GM19397 (cell line): ENCODE measurements around the gene NRG3.
"Not testable (repeated sequence)": the region's sequence is repeated elsewhere in the genome, so short reads cannot be mapped to it uniquely, and the experiment has no call there.

Experiments used
- ATAC-seq: cut with Tn5 transposase; IDR thresholded peaks from one replicate; pipeline ENCODE4 v1.9.1; 2021; ENCODE audit warnings: mild to moderate bottlenecking, moderate library complexity; ENCODE audit not compliant: unreplicated experiment

Gene NRG3

DNA sequence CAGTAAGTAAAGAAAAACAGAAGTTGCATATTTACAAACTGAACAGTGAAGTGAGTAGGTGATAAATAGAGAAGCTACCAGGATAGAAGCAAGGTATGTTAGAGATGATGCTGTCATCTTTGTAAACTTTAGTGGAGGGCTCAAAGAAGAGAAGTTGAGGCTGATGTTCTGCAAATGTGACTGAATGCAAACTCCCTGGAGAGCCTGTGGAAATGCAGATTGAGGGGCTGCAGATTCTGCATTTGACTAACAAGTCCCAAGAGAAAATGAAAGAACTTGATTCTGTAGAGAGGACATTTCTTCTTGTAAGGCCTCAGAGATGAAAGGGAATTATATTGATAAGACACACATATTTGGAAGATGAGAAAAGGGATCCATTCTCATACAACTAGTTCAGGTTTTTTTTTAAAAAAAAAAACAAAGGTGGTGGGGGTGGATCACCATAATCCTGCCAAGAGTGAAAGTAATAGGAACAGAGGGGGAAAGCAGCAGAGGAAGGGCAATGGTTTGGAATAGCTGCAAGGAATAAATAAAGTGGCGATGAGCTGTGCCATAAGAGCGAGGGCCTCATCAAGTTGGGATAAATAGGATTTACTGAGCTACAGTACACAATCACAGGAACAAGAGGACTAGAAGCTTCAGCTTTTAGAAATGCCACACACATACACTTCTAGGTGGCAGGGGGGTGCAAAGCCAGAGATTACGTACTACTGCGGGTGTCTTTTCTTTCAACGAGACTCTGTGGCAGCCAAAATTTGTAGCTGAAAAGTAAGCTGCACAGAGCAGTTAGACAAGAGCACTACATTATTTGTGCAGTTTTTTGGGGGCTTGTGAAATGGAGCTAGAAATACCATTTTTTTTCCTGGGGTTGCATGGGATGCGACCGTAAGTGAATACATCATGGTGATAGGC, 778.5 kb downstream of the NRG3 start:
- no peak for ATAC-seq

DNA sequence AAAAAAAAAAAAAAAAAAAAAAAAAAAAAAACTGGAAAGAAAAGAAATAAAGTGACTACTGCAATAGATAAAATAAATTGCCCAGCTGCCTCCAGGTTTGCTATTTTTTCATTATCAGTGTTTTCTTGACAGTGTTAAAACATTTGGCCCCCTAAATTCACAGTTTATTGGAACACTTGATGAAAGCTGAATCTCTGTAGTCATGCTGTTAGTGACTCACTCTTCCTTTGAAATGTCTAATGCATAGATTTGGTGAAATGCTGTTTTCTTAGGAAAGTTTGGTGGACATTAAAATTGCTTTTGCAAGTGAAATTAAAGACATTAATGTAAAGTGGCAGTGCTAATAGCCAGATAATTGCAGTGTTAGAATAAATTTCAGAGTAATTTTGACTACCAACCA, 785.2 kb downstream of the NRG3 start:
- ATAC-seq: no peak

DNA sequence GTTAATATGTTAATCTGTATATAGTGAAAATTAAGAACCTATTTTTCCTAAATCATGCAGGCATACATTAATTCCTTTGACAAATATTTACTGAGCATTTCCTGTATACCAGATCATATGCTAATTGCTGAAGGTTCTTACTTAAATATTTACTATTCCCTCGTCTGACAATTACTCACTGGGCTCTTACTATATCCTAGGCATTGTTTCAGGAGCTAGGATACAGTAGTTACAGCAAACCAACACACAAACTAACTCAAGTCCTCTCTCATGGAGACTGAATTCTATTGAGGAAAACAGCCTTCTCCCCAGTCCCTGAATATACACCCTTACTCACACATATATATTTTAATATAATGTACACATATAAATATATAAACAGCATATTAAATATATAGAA, 786.0 kb downstream of the NRG3 start:
- ATAC-seq: no peak

DNA sequence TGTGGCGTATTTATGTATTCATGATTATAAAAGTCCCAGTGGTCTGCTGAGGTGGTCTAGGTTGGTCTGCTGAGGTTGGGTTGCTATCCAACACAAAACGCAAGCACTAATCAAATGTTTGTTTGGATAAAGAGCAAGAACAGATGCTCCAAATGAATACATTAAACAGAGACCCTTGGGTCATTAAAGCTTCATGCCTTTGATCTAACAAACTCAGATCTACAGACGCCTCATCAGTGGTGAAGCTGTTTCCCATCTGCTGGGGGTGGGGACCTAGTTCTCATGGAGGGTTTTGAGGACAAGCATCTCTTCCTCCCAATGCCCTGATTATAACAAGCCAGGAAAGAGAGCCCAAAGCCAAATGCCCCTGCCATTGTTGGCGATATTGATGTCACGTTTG, 786.7 kb downstream of the NRG3 start:
- ATAC-seq: no peak

DNA sequence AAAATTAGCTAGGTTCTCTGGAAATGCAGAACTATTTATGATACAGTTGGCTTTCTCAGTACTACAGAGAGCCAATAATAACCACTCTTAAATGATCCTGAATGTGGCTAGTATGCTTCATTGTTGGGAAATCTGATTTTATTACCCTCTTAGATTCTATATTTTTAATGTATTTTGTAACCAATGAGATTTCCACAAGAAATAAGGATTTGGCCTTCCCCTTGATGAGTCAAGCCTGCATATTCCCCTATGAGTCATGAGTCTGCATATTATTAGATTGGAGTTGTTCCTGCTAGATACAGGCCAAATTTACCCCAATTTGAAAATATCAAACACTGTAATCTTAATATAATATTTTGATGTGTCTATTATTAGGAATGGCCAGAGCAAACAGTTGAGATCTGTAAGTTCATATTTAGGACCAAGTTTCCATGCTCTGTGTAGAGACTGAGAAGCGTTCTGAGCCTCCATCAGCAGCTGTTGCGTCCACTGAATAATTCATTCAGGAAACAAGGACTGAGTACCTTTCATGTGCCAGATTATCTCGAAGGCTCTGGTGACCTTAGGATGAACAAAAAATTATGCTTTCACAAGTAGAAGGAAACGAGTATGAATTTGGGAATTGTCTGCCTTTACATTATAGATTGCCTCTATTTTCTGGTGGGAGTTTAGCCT, 793.4 kb downstream of the NRG3 start:
- no peak for ATAC-seq

DNA sequence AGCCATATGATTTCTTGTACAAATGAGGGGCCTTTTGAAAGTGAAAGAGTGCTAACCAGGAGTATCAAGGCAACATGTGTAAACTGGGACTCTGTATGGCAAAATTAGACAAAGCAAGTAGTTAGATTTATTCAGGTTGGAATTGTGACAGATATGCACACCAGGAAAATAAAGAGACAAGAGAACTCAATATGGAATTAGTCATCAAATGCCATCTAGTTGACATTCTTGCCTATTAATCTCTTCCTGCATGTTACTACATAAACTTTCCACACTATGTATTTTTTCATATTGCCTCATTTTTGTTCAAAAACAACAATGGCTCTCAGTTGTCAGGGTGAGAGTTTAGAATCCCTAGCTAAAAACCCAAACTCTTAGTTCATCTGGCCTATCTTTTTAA, 799.0 kb downstream of the NRG3 start:
- no peak for ATAC-seq

DNA sequence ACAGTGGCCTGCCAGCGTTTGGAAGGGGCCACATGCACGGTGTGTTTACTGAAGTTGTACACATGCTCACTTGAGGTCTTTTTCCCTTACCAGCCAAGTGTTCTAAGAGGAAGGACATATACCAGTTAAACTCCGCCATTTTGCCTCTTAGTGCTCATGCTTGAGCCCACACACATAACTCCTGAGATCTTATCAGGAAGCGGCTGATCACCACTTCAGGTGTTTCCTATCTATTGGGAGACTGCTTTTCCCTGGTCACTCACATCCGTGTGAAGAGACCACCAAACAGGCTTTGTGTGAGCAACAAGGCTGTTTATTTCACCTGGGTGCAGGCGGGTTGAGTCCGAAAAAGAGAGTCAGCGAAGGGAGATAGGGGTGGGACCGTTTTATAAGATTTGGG, 802.9 kb downstream of the NRG3 start:
- not testable (repeated sequence) for ATAC-seq

DNA sequence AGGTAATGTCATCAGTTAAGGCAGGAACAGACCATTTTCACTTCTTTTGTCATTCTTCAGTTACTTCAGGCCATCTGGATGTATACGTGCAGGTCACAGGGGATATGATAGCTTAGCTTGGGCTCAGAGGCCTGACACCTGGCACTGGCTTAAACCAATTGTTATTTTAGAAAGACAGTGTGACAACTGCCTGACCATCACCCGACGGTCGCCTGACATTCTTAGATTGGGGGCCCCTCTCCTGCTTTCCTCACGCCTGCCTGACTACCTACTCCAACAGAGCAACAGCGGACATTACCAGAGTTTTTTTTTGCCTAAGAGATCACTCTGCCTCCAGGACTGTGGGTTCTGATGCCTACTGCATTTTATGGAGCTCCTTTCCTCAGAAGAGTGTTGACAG, 803.5 kb downstream of the NRG3 start:
- not testable (repeated sequence) for ATAC-seq

DNA sequence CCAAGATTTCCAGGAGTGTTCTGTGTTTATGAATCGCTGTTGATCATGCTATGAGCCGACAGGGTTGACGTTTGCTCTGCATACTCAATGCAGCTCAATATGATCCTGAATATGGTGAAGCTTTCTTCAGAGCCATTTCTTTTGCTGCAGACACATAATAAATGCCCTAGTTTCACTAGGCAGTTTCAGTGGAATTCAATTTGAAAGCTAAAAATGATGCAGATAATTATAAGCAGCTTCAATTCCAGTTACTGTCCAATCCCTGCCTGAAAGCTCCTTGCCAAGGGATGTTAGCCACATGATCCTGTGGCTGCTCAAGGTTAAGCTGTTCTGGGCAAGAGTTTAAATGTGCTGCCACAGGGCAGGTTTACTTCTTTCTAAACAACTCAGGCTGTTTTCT, 805.6 kb downstream of the NRG3 start:
- ATAC-seq: no peak

DNA sequence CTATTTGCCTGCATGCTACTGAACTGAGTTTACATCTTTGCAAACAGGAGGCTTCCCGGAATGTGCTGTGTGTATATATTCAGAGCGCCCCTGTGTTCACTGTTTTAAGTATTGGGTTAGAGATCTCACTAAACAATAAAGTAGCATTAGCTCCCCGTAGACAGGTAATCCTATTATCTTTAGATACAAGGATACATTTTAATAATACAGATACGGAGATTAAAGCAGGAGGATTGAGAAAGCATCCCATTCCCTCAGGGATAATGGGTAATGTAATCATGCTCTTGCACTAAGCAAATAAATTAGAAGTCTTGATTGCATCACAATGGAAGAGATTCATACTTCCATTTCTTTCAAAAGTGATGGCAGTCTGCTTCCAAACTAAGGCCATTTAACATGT, 809.0 kb downstream of the NRG3 start:
- no peak for ATAC-seq

DNA sequence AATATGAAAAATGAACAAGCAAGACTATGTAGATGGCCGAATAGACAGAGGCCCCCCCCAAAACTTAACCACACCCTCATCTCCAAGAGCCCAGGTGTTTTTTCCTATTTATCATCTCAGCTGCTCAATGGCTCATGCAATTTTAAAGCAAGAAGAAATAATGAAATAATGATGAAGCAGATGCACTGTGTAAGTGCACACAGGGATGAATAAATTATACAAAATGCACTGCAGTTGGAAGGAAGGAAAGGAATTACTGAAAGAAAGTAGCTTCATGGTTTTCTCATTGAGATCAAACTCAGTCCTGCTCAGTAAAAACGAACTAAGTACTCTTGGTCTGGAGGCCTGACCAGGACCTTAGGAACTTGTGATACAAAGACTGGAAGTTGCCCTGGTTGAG, 810.1 kb downstream of the NRG3 start:
- no peak for ATAC-seq

DNA sequence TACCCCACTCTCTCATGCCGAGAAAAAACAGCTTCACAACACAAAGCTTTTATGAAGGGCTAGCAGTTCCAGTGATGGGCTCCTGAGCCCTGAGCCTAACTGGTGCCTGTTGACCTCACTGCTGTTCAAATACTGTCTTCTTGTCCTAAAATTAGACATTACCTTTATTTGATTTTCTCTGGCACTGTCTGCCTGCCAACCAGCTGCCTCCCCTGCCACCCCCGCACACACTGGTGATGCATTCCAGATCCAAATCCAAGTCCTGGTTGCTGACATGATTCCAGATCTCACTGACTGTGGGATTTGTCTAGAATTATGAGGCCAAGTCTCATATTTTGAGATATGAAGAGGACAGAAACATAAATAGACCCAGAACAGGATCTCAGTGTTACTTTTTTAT, 816.2 kb downstream of the NRG3 start:
- ATAC-seq: no peak

DNA sequence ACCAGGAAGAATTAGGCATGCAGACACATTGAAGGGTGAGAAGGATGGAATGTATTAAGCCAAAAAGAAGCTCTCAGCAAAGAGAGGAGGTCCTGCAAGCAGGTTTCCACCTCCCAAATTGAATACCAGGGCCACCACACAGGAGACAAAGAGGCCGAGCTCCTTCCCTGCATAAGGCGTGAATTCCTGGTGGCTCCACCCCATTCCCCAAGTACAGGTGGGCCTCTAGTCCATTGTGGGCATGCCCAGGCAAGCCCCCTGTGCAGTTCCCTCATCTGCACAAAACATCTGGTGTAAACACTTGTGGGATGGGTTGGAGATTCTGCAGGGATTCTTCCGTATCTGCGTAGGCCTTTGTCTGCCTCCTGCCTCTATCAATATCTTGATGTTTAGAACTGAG, 817.5 kb downstream of the NRG3 start:
- no peak for ATAC-seq

DNA sequence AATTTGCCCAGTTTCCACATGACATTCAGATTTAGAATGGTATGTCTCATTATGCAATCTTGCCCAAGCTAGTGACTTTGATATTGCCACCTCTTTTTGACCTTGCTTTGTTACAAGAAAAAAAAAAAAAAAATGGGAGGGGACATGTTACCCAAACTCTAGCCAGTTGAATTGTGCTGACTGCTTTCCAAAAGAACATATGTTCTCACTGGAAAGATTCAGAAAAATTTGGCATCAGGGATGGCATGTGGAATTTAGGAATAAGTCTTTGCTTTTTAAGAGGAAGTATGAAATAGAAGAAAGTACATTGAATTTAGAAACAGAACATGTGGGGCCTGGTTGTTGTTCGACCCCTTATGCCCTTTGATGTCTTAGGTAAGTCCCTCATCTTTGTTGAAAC, 846.8 kb downstream of the NRG3 start:
- no peak for ATAC-seq

DNA sequence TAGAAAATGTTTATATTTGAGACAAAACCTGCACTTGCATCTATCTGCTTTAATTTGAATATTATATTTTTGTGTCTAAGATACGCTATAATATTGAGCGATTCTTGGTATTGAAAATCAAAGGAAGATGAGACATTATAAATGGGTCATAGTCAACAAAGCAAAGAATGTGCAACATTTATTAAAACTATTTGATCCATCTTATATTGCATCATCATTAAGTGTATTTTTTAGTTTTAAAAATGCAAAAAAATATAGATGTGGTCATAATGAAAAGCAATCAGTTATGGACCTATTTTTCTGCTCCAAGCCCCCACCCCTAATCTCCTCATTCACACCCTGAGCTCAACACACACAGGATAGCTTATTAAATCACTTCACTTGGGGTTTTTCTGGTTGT, 847.3 kb downstream of the NRG3 start:
- no peak for ATAC-seq

DNA sequence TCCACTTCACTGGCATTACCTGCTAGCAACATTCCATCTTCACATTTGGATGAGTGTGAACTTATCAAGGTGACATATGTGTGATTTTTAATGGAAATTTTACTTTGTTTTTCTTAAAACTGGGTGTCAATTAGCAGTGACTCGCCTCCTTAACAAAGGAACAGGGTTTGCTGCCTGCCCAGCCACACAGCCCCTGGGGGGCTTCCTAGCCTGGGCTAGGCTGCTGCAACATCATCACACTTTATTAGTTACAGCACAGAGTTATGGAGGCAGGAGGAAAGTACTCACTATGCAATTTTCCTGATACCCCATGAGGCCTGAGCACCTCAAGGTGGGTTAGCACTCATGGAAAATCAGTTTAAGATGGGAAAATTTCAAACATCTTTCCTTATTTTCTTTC, 861.3 kb downstream of the NRG3 start:
- no peak for ATAC-seq

DNA sequence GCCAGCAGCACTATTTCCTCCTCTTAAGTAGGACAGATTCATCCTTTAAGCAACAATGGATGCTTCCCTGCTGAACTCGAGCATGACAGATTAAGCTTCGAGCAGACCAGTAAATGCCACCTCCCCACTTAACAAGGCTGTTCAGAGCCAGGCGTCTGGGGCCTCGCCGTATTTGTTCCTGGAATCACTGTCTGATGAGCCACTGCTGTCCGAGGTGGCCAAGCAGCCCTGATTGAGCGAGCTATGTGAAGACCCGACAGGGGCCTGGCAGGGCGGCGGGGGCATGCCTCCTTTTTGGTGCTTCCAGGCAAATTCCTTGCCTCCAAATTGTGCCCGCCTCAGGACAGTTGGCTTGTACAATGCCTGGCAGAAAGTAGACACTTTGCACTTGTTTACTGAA, 862.6 kb downstream of the NRG3 start:
- no peak for ATAC-seq

DNA sequence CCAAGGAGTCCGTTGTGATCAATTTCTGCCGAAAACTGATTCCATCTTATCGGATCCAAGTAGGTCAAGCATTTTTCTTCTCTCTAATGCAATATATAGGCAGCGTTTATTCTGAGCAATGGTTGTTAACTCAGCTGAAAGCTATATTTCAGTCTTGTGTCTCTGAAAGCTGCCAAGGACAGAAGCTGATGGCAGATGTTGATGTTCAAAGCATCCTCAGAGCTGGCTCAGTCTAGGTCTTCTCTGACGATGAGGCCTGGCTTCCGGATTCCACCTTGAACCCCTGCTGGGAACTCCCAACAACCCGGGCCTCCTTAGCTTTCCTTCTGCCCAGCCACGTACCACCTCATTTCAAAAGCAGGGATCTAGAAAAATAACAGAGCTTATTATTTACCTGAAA, 863.6 kb downstream of the NRG3 start:
- ATAC-seq: no peak

DNA sequence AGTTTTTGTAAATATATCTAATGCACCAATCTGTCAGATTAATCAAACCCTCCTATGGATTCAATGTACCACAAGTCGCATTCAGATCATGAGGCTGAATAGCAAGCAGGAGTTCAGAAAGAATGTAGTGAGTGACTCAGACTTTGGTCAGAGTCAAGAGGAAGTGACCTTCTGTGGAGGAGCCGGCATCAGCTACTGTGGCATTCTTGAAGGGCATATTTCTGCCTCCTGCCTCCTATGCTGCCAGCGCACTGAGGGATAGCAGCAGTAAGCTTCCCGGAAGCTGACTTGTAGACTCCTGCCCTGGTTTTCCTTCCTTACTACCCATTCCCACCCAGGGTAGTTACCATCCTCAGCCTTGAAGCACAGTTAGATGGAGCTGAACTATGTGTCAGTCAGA, 867.5 kb downstream of the NRG3 start:
- no peak for ATAC-seq

DNA sequence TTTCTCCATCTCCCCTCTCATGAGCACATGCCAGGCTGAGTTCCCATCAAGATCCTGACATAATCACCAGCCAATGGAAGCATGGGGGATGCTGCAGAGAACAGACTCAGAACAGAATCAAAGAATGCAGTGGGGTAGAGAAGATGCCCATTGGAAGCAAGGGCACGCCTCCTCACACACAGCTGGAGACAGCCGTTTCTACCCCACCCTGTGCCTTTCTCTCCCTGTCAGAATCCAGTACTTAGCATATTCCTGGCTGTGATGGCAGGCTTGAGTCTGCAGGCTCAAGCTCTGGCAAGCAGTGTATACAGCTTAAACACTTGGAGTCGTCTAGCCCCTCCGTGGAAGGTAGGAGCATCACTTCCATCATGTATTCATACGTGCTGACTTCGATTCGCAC, 867.9 kb downstream of the NRG3 start:
- ATAC-seq: no peak

DNA sequence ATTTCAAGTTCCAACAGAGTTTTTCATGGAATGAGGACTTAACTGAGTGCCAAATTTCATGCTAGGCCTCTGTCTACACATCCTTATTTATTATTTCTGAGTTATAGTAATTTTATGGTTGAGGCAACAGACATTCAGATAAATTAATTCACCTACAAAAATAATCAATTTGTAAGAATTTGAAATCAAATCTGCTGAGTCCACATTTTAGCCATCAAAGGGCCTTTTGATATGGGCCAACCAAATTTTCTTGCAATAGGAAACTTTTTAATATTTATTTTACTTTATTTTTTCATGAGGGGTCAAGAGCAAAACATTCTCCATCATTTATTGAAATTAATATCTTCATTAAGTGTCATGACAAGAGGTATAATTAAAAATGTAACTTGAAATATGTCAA, 875.5 kb downstream of the NRG3 start:
- ATAC-seq: no peak

DNA sequence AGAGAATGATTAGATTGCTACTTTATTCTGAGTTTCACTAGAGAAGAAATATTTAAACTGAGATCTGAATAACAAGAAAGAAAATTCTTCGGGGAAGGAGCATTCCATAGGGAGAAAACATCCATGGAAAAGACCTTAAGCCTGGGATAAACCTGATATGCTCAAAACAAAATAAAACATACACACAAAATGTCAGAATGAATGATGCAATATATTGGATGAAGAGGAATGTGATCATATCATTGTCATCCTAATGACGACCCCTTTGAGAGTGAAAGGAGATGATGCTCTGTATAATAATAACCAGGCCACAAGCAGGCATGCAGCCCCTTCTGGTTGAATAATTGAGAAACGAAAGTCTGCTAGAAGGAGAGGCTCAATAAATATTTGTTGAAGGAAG, 882.4 kb downstream of the NRG3 start:
- ATAC-seq: no peak

DNA sequence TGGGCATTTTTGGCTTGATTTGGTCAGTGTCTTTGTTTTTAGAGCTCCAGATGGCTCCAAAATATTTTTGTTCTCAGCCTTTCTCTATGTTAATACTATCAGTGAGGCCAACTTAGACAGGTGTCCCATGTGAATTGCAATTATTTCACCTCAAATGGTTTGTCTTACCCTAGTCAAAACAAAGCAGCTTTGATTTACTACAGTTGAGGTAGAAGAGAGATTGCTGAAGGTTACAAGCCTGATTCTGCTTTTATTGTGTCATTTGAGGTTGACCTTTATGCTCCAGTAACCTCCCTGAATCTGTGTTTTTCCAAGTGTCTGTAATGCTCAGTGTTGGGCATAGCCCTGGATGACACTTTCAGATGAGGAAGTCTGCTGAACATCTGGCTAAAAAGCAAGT, 882.9 kb downstream of the NRG3 start:
- no peak for ATAC-seq
